CD4-positive, alpha-beta T cell (primary cell): ENCODE data around the gene PTP4A1. TPM values are rescaled to one million over a fixed set of nuclear protein-coding genes. Genes with fewer than 3 reads are reported as not detected.
A peak's percentile ranks its signal among the peaks of the same experiment; 100 is the strongest.

Experiments used
- ATAC-seq: fragments of 200-7000 bp; cut with Tn5 transposase; one replicate; pipeline ENCODE4 v1.10.0; 2022; ENCODE audit warnings: mild to moderate bottlenecking; ENCODE audit not compliant: poor library complexity
- CTCF ChIA-PET: fragments of 350-600 bp; sonication (Branson Sonifier 250); formaldehyde crosslinking; loops from one replicate; lab custom pipeline; 2021; ENCODE audit warnings: antibody characterized with exemption, inconsistent platforms; lab: Charles Lee
- POLR2A ChIA-PET: fragments of 350-600 bp; sonication (Branson Sonifier 250); formaldehyde crosslinking; loops from one replicate; lab custom pipeline; 2021; ENCODE audit warnings: antibody characterized with exemption, inconsistent platforms; lab: Charles Lee
- DNase-seq, 14 experiments: peaks; one replicate each; pipeline ENCODE4 v3.0.0-alpha.2; 2013 to 2020; ENCODE audit warnings: mixed read lengths in 2 of 14
- H3K27ac ChIP-seq, 2 donors: one replicate each; pipeline versions ENCODE4 v1.5.1 to v1.7.0; 2013; ENCODE audit warnings: low read length in 2 of 2, low read depth in 1 of 2, mild to moderate bottlenecking in 1 of 2
- H3K27me3 ChIP-seq, 2 experiments: 1 replicate in 1 of 2; 2 replicates in 1 of 2; pipeline versions ENCODE4 v1.6.1 to v1.7.0; 2013; ENCODE audit warnings: low read length in 2 of 2, control low read depth in 1 of 2, mild to moderate bottlenecking in 1 of 2, moderate library complexity in 1 of 2; ENCODE audit not compliant: insufficient read depth in 2 of 2, control insufficient read depth in 1 of 2
- H3K36me3 ChIP-seq: one replicate; pipeline ENCODE4 v1.6.1; 2013; ENCODE audit warnings: low read length, control low read depth; ENCODE audit not compliant: insufficient read depth
- H3K4me1 ChIP-seq: one replicate; pipeline ENCODE4 v1.6.1; 2013; ENCODE audit warnings: low read length, control low read depth; ENCODE audit not compliant: insufficient read depth
- H3K4me3 ChIP-seq: one replicate; pipeline ENCODE4 v1.5.1; 2013; ENCODE audit warnings: mild to moderate bottlenecking, low read length, moderate library complexity
- H3K9me3 ChIP-seq, 2 experiments: 1 replicate in 1 of 2; 2 replicates in 1 of 2; pipeline versions ENCODE4 v1.6.1 to v1.7.0; 2013; ENCODE audit warnings: low read length in 2 of 2, mild to moderate bottlenecking in 2 of 2, control low read depth in 1 of 2, moderate library complexity in 1 of 2; ENCODE audit not compliant: control insufficient read depth in 1 of 2, insufficient read depth in 1 of 2
- H3K27ac Mint-ChIP-seq: one replicate; pipeline ENCODE4 v1.8.0; 2020; ENCODE audit warnings: mixed read lengths
- H3K27me3 Mint-ChIP-seq: one replicate; pipeline ENCODE4 v1.8.0; 2021; ENCODE audit warnings: mixed read lengths
- H3K36me3 Mint-ChIP-seq: one replicate; pipeline ENCODE4 v1.8.0; 2021; ENCODE audit warnings: low read depth, mixed read lengths
- H3K4me1 Mint-ChIP-seq: one replicate; pipeline ENCODE4 v1.8.0; 2021; ENCODE audit warnings: low read depth, mixed read lengths
- H3K4me3 Mint-ChIP-seq: one replicate; pipeline ENCODE4 v1.8.0; 2020; ENCODE audit warnings: mild to moderate bottlenecking, mixed read lengths
- H3K9me3 Mint-ChIP-seq: one replicate; pipeline ENCODE4 v1.8.0; 2020; ENCODE audit warnings: mixed read lengths
- intact Hi-C, 2 experiments: fragments of 100-400 bp; cut with DNase I in 1 of 2; cut with micrococcal nuclease in 1 of 2; formaldehyde crosslinking; loops; one replicate each; pipeline versions ENCODE4 v1.15.1 to v1.9.0; 2023 to 2025; cut with DNase I, micrococcal nuclease
- total RNA-seq, 174 experiments: library from RNA in 2 of 174; stranded (reverse) in 2 of 174; gene quantifications; one replicate each; pipeline ENCODE4 v1.2.3 and lab custom pipeline; 2021 to 2026
- TF ChIP-seq, protein P1 (sequence below): fragments of 200-600 bp; IDR thresholded peaks from one replicate; pipeline ENCODE4 v1.8.0; 2022; ENCODE audit warnings: antibody characterized with exemption, mild to moderate bottlenecking

Gene PTP4A1
- total RNA-seq, 2 experiments from 2014 or later = 254 to 258 TPM

DNA sequence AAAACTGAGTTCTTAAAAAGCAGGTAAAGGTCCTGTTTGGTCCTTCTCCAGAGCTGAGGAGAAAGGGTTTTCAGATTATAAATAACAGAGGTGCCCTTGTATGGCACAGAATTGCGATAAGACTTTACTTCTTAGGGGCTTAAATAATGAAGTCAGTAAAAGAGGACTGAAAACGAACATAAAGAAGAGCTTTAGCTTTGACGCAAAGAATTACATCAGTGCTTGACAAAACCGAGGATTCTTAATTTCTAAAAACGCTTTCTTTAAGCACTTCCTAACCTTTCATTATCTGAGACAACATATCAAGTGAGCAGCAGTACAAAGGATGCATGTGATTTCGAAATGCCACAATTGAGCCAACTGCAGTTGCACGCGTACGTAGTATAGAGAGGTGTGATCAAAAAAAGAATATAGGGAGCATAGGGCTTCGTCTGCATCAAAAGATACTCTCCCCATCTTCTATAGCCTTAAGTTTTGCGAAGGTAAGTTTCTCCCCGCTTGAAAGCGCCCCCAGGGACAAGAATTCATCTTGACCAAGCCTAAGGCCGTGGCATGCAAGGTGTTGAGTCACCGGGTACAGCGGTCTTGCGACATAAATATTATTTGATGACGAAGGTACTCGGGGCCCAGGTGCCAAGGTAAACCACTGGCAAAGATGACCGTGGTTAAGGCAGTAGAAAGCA is 778 bp upstream of the PTP4A1 start:
- TF ChIP-seq, protein P1, sequence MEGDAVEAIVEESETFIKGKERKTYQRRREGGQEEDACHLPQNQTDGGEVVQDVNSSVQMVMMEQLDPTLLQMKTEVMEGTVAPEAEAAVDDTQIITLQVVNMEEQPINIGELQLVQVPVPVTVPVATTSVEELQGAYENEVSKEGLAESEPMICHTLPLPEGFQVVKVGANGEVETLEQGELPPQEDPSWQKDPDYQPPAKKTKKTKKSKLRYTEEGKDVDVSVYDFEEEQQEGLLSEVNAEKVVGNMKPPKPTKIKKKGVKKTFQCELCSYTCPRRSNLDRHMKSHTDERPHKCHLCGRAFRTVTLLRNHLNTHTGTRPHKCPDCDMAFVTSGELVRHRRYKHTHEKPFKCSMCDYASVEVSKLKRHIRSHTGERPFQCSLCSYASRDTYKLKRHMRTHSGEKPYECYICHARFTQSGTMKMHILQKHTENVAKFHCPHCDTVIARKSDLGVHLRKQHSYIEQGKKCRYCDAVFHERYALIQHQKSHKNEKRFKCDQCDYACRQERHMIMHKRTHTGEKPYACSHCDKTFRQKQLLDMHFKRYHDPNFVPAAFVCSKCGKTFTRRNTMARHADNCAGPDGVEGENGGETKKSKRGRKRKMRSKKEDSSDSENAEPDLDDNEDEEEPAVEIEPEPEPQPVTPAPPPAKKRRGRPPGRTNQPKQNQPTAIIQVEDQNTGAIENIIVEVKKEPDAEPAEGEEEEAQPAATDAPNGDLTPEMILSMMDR = no peak
- no peaks in the 10 kb centered on the region for H3K9me3 Mint-ChIP-seq
- H3K27me3 Mint-ChIP-seq = no peaks in the 10 kb centered on the region
- ChIA-PET CTCF (no interaction called here), POLR2A (interaction anchor here (2.5 kb wide), 1 partner anchor 64 kb away, joined by 19 read pairs; the partner anchor contains the start of gene PHF3)
- H3K4me1 Mint-ChIP-seq = peaks cover 39% of the 10 kb centered on the region
- peak overlapping the region; percentile 96 to 97 for H3K27ac ChIP-seq
- DNase-seq (peak in 8 of 14 experiments; percentile 20 to 82 (median 38)), ATAC-seq (peak; percentile 28)
- intact Hi-C loops = loop anchor here (1.0 kb wide), 1 partner anchor 64 kb away; the partner anchor contains the start of gene PHF3 (in 2 of the 2)
- no peaks in the 10 kb centered on the region for H3K9me3 ChIP-seq
- peaks cover 18% of the 10 kb centered on the region for H3K4me1 ChIP-seq
- H3K4me3 Mint-ChIP-seq = peak overlapping the region; percentile 95
- H3K36me3 ChIP-seq = peaks cover 3% of the 10 kb centered on the region
- H3K36me3 Mint-ChIP-seq = peaks cover 28% of the 10 kb centered on the region
- peak overlapping the region; percentile 76 for H3K4me3 ChIP-seq
- no peaks in the 10 kb centered on the region for H3K27me3 ChIP-seq
- H3K27ac Mint-ChIP-seq = peak overlapping the region; percentile 91

DNA sequence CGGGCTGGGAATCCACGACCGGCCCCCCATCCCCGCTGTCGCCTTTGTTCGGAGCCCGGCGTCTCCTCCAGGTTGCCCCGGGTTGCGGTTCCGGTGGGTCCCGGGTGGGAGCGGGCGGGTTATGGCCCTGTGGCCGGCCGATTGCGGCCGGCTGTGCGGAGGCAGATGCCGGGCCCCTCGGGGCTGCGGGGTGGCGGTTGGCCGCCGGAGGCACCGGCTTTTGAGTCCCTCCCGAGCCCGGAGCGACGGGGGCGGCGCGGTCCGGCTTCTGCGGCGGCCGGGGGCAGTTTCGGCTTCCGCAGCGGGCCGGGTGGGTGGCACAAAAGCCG is 431 bp downstream of the PTP4A1 start:
- Mint-ChIP-seq H3K36me3 (peaks cover 39% of the 10 kb centered on the region), H3K9me3 (no peaks in the 10 kb centered on the region), H3K27me3 (no peaks in the 10 kb centered on the region), H3K27ac (peak overlapping the region; percentile 91), H3K4me1 (peaks cover 48% of the 10 kb centered on the region), H3K4me3 (peak overlapping the region; percentile 96)
- H3K4me3 ChIP-seq = peak overlapping the region; percentile 70
- H3K36me3 ChIP-seq = peaks cover 15% of the 10 kb centered on the region
- no peak for DNase-seq
- H3K27ac ChIP-seq = peak overlapping the region; percentile 94 to 96
- intact Hi-C loops = loop anchor here (1.0 kb wide), 1 partner anchor 63 kb away; the partner anchor contains the start of gene PHF3 (in 2 of the 2)
- TF ChIP-seq, protein P1 = no peak
- H3K27me3 ChIP-seq = no peaks in the 10 kb centered on the region
- POLR2A ChIA-PET = interaction anchor here (1.3 to 2.6 kb wide), 2 partner anchors 63 to 73 kb away, joined by 3 to 107 read pairs; partner anchors contain the start of gene PHF3
- H3K4me1 ChIP-seq = peaks cover 18% of the 10 kb centered on the region
- CTCF ChIA-PET = interaction anchor here (2.3 kb wide), 1 partner anchor 26 kb away, joined by 13 read pairs; no protein-coding TSS in a partner anchor
- ATAC-seq = no peak
- H3K9me3 ChIP-seq = no peaks in the 10 kb centered on the region

DNA sequence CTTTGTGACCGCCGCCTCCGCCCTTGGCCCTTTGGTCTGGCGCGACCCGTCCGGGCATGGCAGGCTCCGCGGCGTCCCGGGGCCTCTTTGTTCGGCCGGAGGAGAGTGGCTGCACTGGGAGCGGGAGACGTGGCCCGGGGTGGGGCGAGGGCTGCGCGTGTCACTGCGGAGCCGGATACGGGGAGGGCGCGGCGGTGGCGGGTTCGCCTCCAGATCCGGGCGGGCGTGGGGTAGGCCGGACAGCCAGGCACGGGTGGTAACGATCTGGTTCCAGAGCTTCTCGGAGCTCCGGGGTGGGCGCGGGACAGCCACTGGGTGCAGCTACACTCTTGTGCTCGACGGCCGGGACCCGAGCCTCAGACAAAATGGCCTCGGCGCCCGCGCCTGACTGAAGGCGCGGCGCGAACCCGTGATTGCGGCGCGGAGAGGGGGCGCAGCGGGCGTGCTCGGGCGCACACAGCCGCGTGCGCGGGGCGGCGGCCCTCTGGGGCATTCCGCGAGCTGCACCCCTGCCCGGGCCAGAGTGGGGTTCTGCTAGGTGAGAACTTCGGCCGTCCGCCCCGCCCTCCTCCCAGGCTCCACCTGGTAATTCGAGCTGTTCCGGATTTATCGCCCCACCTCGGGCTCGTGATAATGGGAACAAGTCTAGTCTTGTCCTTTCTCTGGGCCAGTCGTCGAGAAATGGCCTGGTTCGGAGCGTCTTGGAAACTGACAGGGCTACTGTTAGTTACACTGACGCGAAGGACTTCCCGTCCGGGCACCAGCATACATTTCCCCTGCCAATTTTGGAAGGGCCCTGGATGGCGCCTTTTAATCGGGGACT is 1.0 kb downstream of the PTP4A1 start:
- intact Hi-C loops = no loop called here
- no peaks in the 10 kb centered on the region for H3K9me3 Mint-ChIP-seq
- no peaks in the 10 kb centered on the region for H3K9me3 ChIP-seq
- ChIA-PET POLR2A (interaction anchor here (0.8 to 2.6 kb wide), 9 partner anchors 10 to 191 kb away, joined by 3 to 107 read pairs (median 4); partner anchors contain the start of gene PHF3), CTCF (interaction anchor here (0.9 to 2.3 kb wide), 3 partner anchors 25 to 73 kb away, joined by 3 to 13 read pairs (median 3); no protein-coding TSS in a partner anchor)
- ATAC-seq (peak; percentile 28), DNase-seq (peak; percentile 42 to 86 (median 59))
- H3K4me1 ChIP-seq = peaks cover 18% of the 10 kb centered on the region
- no peaks in the 10 kb centered on the region for H3K27me3 ChIP-seq
- peak overlapping the region; percentile 96 for H3K4me3 Mint-ChIP-seq
- H3K4me3 ChIP-seq = peak overlapping the region; percentile 70
- peaks cover 20% of the 10 kb centered on the region for H3K36me3 ChIP-seq
- H3K36me3 Mint-ChIP-seq = peaks cover 45% of the 10 kb centered on the region
- H3K27ac ChIP-seq = peak overlapping the region; percentile 94 to 96
- H3K27me3 Mint-ChIP-seq = no peaks in the 10 kb centered on the region
- TF ChIP-seq, protein P1 = no peak
- peaks cover 48% of the 10 kb centered on the region for H3K4me1 Mint-ChIP-seq
- H3K27ac Mint-ChIP-seq = peak overlapping the region; percentile 91
